Measurements from ENCODE around the gene ZG16B.

- no peak for TF ChIP-seq ESRRG (CRISPR knock-in tag; IDR thresholded peaks at IDR 0.05)
- no peak for TF ChIP-seq ZFP30 (CRISPR knock-in tag; IDR thresholded peaks at IDR 0.05)
- no peak for TF ChIP-seq CSDC2 (CRISPR knock-in tag; IDR thresholded peaks at IDR 0.05)
- TF ChIP-seq GLIS3 (CRISPR knock-in tag; IDR thresholded peaks at IDR 0.05), result no peak
- TF ChIP-seq RARB (CRISPR knock-in tag; IDR thresholded peaks at IDR 0.05), result no peak
- TF ChIP-seq OSR1 (CRISPR knock-in tag; IDR thresholded peaks at IDR 0.05), result no peak
- no peak for TF ChIP-seq TSHZ2 (CRISPR knock-in tag; IDR thresholded peaks at IDR 0.05)
- TF ChIP-seq PPARA (CRISPR knock-in tag; IDR thresholded peaks at IDR 0.05; ENCODE audit: borderline replicate concordance), result no peak
- TF ChIP-seq ZFP3 (CRISPR knock-in tag; IDR thresholded peaks at IDR 0.05), result no peak
- no peak for TF ChIP-seq POU6F1 (CRISPR knock-in tag; IDR thresholded peaks at IDR 0.05; ENCODE audit: borderline replicate concordance, low read depth)
- no peak for TF ChIP-seq PATZ1 (CRISPR knock-in tag; IDR thresholded peaks at IDR 0.05; ENCODE audit: borderline replicate concordance)
- no peak for TF ChIP-seq BACH2 (CRISPR knock-in tag; IDR thresholded peaks at IDR 0.05; ENCODE audit: borderline replicate concordance)
Measured at GRCh38 chr16:2831203-2831602, 1.1 kb downstream of the ZG16B start.

Data from SK-N-SH treated with all-trans-retinoic acid at 6 μM for 48 hours (cell line).